GM23338 (cell line): ENCODE data around the gene CIC. TPM values are rescaled to one million over a fixed set of nuclear protein-coding genes. Genes with fewer than 3 reads are reported as not detected.

Source experiments
- ATAC-seq: fragments of 200-7000 bp; cut with Tn5 transposase; 3 replicates; pipeline ENCODE4 v1.9.1; 2020
- DNase-seq: peaks from one replicate; pipeline ENCODE4 v3.0.0-alpha.2; 2015; ENCODE audit warnings: low spot score
- H2AFZ ChIP-seq: fragments of 200-600 bp; sonication (generic); 2 replicates; pipeline ENCODE4 v1.8.0; 2016; ENCODE audit warnings: antibody characterized with exemption, mild to moderate bottlenecking, moderate library complexity
- H3F3A ChIP-seq: fragments of 200-600 bp; sonication (generic); replicated peaks from 2 replicates; pipeline ENCODE4 v1.8.0; 2017; ENCODE audit warnings: antibody characterized with exemption, mixed run types, low read depth
- H3K27ac ChIP-seq: fragments of 200-600 bp; sonication (generic); 2 replicates; pipeline ENCODE4 v1.6.1; 2016; ENCODE audit warnings: low read depth
- H3K27me3 ChIP-seq: fragments of 200-600 bp; sonication (generic); 2 replicates; pipeline ENCODE4 v1.8.0; 2016; ENCODE audit warnings: mild to moderate bottlenecking, mixed run types, moderate library complexity; ENCODE audit not compliant: insufficient read depth
- H3K36me3 ChIP-seq: fragments of 200-600 bp; sonication (generic); 2 replicates; pipeline ENCODE4 v1.8.0; 2016; ENCODE audit warnings: mild to moderate bottlenecking; ENCODE audit not compliant: insufficient read depth
- H3K4me1 ChIP-seq: fragments of 200-600 bp; sonication (generic); 2 replicates; pipeline ENCODE4 v1.8.0; 2016; ENCODE audit warnings: mild to moderate bottlenecking, moderate library complexity; ENCODE audit not compliant: insufficient read depth
- H3K4me2 ChIP-seq: fragments of 200-600 bp; sonication (generic); 2 replicates; pipeline ENCODE4 v1.7.1; 2017; ENCODE audit warnings: mixed run types
- H3K4me3 ChIP-seq: fragments of 200-600 bp; sonication (generic); 2 replicates; pipeline ENCODE4 v1.6.1; 2016; ENCODE audit warnings: mixed run types
- H3K79me2 ChIP-seq: fragments of 200-600 bp; sonication (generic); replicated peaks from 2 replicates; pipeline ENCODE4 v1.8.0; 2017; ENCODE audit warnings: mild to moderate bottlenecking; ENCODE audit not compliant: insufficient read depth
- H3K9me2 ChIP-seq: fragments of 200-600 bp; sonication (generic); 2 replicates; pipeline ENCODE4 v1.8.0; 2017; ENCODE audit not compliant: insufficient read depth
- H4K20me1 ChIP-seq: fragments of 200-600 bp; sonication (generic); replicated peaks from 2 replicates; pipeline ENCODE4 v1.8.0; 2017; ENCODE audit warnings: mild to moderate bottlenecking; ENCODE audit not compliant: insufficient read depth
- H3K27ac Mint-ChIP-seq: 2 replicates; pipeline ENCODE4 v1.8.0; 2020; ENCODE audit warnings: inconsistent platforms, mild to moderate bottlenecking, moderate library complexity, mixed read lengths
- H3K27me3 Mint-ChIP-seq: 3 replicates; pipeline ENCODE4 v1.8.0; 2022; ENCODE audit warnings: low read depth, mild to moderate bottlenecking, moderate library complexity, mixed read lengths, inconsistent platforms; ENCODE audit not compliant: insufficient read depth, poor library complexity
- H3K36me3 Mint-ChIP-seq: 3 replicates; pipeline ENCODE4 v1.8.0; 2021; ENCODE audit warnings: low read depth, mild to moderate bottlenecking, inconsistent platforms, moderate library complexity, mixed read lengths
- H3K4me1 Mint-ChIP-seq: 3 replicates; pipeline ENCODE4 v1.8.0; 2020; ENCODE audit warnings: mild to moderate bottlenecking, inconsistent platforms, mixed read lengths
- H3K4me3 Mint-ChIP-seq: 3 replicates; pipeline ENCODE4 v1.8.0; 2021; ENCODE audit warnings: moderate library complexity, mild to moderate bottlenecking, inconsistent platforms, mixed read lengths
- H3K9me3 Mint-ChIP-seq: 3 replicates; pipeline ENCODE4 v1.8.0; 2020; ENCODE audit warnings: moderate library complexity, mild to moderate bottlenecking, inconsistent platforms, mixed read lengths
- CREB1 ChIP-seq: fragments of 250-450 bp; sonication (Bioruptor Pico); IDR thresholded peaks from 2 replicates; pipeline ENCODE4 v1.5.0; 2020; ENCODE audit warnings: low read depth, mild to moderate bottlenecking, moderate library complexity
- CTCF ChIP-seq, 2 experiments: fragments of 200-600 bp in 1 of 2; sonication (generic) in 1 of 2; conservative IDR thresholded peaks; 2 replicates each; pipeline versions ENCODE4 v1.5.1 to v1.6.1; 2016 to 2017; ENCODE audit warnings: antibody characterized with exemption in 2 of 2, low read depth in 2 of 2, mild to moderate bottlenecking in 2 of 2, moderate library complexity in 1 of 2
- JUNB ChIP-seq: IDR thresholded peaks from one replicate; pipeline ENCODE4 v1.6.1; 2016; ENCODE audit warnings: antibody characterized with exemption; ENCODE audit not compliant: unreplicated experiment
- REST ChIP-seq: IDR thresholded peaks from one replicate; pipeline ENCODE4 v1.6.1; 2018; ENCODE audit warnings: antibody characterized with exemption; ENCODE audit not compliant: unreplicated experiment
- ZNF462 ChIP-seq: fragments of 250-450 bp; sonication (Bioruptor Pico); IDR thresholded peaks from 2 replicates; pipeline ENCODE4 v1.5.0; 2020; ENCODE audit warnings: mild to moderate bottlenecking, moderate library complexity
- polyA plus RNA-seq: library from polyadenylated mRNA; unstranded; fragments of >200 nt; fragmentation: Nextera tagmentation; extraction: Ambion mirVana; gene quantifications from 2 replicates; pipeline ENCODE4 v1.2.1, GENCODE V29; 2016
- total RNA-seq: library from RNA; depleted of rRNA; stranded (reverse); fragments of >200 nt; shearing (Covaris generic); gene quantifications from 2 replicates; pipeline ENCODE4 v1.2.3, GENCODE V29; 2014

CIC gene
- total and polyA plus RNA-seq, 2 experiments from 2014 or later = 13.2 to 42.0 TPM

- no peak for TF ChIP-seq REST
- no peak for TF ChIP-seq ZNF462 (CRISPR knock-in tag)
Measured at GRCh38 chr19:42288881-42289555, 20.0 kb downstream of the CIC start (continued).

GRCh38 chr19:42289556-42290041 lies 20.5 kb downstream of the CIC start:
- H3K4me1 Mint-ChIP-seq = peaks cover 30% of the 10 kb centered on the region
- H3K27ac Mint-ChIP-seq = no peak overlapping the region
- H3K4me3 Mint-ChIP-seq = no peak overlapping the region
- Histone ChIP-seq H2AFZ (no peak overlapping the region), H4K20me1 (peaks cover 4% of the 10 kb centered on the region; the same call in 1 of the 2 replicates), H3K4me2 (no peak overlapping the region), H3K79me2 (peaks cover 16% of the 10 kb centered on the region), H3K36me3 (peaks cover 4% of the 10 kb centered on the region; the same call in 1 of the 2 replicates), H3K4me1 (peaks cover 6% of the 10 kb centered on the region; the same call in 1 of the 2 replicates), H3F3A (peaks cover 6% of the 10 kb centered on the region; the same call in 1 of the 2 replicates), H3K27me3 (no peaks in the 10 kb centered on the region), H3K9me2 (no peaks in the 10 kb centered on the region), H3K4me3 (no peak overlapping the region), H3K27ac (no peak overlapping the region)
- ATAC-seq (no peak), DNase-seq (no peak)
- peaks cover 18% of the 10 kb centered on the region for H3K27me3 Mint-ChIP-seq
- H3K36me3 Mint-ChIP-seq = peaks cover 38% of the 10 kb centered on the region
- no peaks in the 10 kb centered on the region for H3K9me3 Mint-ChIP-seq
- no peak for TF ChIP-seq REST
- no peak for TF ChIP-seq CREB1 (CRISPR knock-in tag)
- no peak for TF ChIP-seq CTCF (conservative IDR thresholded peaks at IDR 0.05; ENCODE audit: low read depth in 2 of 2)
- no peak for TF ChIP-seq JUNB
